ENCODE data around the gene FNDC3B. TPM values are rescaled to one million over a fixed set of nuclear protein-coding genes. Genes with fewer than 3 reads are reported as not detected.

FNDC3B gene
- total RNA-seq, 1 donor from 2014 or later = 9.3 TPM

DNA sequence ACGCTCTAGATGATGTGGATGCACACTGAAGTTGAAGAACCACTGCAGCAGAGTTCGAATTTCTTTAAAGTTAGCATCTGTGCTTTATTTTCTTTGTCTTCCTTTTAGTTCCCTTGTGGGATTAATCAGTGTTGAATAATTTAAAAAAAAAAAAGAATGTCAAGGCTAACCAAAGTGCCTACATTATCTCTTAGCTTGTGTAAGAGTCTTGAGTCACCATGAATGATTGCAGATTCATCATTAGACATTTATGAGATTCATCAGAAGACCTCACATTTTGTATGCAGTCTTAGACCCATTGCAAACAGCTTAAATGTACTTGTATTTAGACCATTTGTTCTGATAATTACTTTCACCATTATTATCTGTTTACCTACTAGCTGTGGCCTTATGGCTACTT is 182.2 kb downstream of the FNDC3B start:
- Mint-ChIP-seq H3K27me3 (no peaks in the 10 kb centered on the region), H3K36me3 (ENCODE audit: low read depth) (no peaks in the 10 kb centered on the region), H3K9me3 (no peaks in the 10 kb centered on the region), H3K4me3 (no peak overlapping the region), H3K27ac (no peak overlapping the region), H3K4me1 (no peaks in the 10 kb centered on the region)
- ATAC-seq (ENCODE audit: low read depth) (no peak), DNase-seq (no peak)
- TF ChIP-seq, protein P1, sequence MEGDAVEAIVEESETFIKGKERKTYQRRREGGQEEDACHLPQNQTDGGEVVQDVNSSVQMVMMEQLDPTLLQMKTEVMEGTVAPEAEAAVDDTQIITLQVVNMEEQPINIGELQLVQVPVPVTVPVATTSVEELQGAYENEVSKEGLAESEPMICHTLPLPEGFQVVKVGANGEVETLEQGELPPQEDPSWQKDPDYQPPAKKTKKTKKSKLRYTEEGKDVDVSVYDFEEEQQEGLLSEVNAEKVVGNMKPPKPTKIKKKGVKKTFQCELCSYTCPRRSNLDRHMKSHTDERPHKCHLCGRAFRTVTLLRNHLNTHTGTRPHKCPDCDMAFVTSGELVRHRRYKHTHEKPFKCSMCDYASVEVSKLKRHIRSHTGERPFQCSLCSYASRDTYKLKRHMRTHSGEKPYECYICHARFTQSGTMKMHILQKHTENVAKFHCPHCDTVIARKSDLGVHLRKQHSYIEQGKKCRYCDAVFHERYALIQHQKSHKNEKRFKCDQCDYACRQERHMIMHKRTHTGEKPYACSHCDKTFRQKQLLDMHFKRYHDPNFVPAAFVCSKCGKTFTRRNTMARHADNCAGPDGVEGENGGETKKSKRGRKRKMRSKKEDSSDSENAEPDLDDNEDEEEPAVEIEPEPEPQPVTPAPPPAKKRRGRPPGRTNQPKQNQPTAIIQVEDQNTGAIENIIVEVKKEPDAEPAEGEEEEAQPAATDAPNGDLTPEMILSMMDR (IDR thresholded peaks at IDR 0.05) = no peak
- intact Hi-C loops (cut with micrococcal nuclease) = no loop called here
- ChIA-PET CTCF (no interaction called here), POLR2A (interaction anchor here (0.7 kb wide), 1 partner anchor 243 kb away, joined by 3 read pairs; no protein-coding TSS in a partner anchor)

DNA sequence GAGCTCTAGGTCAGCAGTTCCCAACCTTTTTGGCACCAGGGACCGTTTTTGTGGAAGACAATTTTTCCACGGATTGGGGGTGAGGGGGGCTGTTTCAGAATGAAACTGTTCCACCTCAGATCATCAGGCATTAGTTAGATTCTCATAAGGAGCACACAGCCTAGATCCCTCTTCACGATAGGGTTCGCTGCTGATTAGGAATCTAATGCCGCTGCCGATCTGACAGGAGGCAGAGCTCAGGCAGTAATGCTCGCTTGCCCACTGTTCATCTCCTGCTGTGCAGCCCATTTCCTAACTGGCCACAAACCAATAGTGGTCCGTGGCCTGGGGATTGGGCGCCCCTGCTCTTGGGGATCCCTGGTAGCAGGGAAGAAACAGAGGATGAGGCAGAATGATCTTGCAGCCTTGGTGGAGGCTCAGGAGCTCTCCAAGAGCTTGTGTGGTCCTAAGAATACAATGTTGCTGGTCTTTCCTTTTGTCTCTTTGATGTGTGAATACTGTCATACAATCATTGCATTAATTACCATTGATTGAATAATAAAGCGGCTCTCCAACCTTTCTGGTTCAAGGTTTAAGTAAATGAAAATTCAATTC is 183.2 kb downstream of the FNDC3B start:
- no peak overlapping the region for H3K4me3 Mint-ChIP-seq
- CTCF ChIA-PET = no interaction called here
- no peaks in the 10 kb centered on the region for H3K27me3 Mint-ChIP-seq
- ATAC-seq (ENCODE audit: low read depth) = no peak
- no peaks in the 10 kb centered on the region for H3K9me3 Mint-ChIP-seq
- intact Hi-C loops (cut with micrococcal nuclease) = no loop called here
- DNase-seq = no peak
- no peaks in the 10 kb centered on the region for H3K4me1 Mint-ChIP-seq
- POLR2A ChIA-PET = no interaction called here
- TF ChIP-seq, protein P1 (IDR thresholded peaks at IDR 0.05) = no peak
- no peaks in the 10 kb centered on the region for H3K36me3 Mint-ChIP-seq (ENCODE audit: low read depth)
- no peak overlapping the region for H3K27ac Mint-ChIP-seq

DNA sequence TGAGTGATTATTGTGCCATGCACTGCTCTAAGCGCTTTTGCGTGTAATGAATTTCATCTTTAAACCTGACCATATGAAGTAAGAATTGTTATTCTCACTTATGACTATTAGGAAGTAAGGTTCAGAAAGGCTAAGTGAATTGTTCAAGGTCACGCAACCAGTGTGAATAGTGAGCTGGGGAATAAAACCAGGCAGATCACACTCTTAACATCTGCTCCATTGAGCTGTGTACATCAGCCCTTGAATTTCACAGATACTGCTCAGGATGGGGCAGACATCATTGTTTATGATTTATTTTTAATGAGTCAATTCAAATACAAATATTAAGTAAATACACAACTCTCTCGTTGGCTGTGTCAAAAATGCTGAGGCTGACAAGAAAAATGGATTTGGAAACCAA is 184.5 kb downstream of the FNDC3B start:
- H3K4me1 Mint-ChIP-seq = no peaks in the 10 kb centered on the region
- intact Hi-C loops (cut with micrococcal nuclease) = no loop called here
- no peak overlapping the region for H3K4me3 Mint-ChIP-seq
- no peak overlapping the region for H3K27ac Mint-ChIP-seq
- no peaks in the 10 kb centered on the region for H3K9me3 Mint-ChIP-seq
- no peak for DNase-seq
- no peaks in the 10 kb centered on the region for H3K36me3 Mint-ChIP-seq (ENCODE audit: low read depth)
- ChIA-PET CTCF (no interaction called here), POLR2A (no interaction called here)
- ATAC-seq (ENCODE audit: low read depth) = no peak
- TF ChIP-seq, protein P1 (IDR thresholded peaks at IDR 0.05) = no peak
- no peaks in the 10 kb centered on the region for H3K27me3 Mint-ChIP-seq

DNA sequence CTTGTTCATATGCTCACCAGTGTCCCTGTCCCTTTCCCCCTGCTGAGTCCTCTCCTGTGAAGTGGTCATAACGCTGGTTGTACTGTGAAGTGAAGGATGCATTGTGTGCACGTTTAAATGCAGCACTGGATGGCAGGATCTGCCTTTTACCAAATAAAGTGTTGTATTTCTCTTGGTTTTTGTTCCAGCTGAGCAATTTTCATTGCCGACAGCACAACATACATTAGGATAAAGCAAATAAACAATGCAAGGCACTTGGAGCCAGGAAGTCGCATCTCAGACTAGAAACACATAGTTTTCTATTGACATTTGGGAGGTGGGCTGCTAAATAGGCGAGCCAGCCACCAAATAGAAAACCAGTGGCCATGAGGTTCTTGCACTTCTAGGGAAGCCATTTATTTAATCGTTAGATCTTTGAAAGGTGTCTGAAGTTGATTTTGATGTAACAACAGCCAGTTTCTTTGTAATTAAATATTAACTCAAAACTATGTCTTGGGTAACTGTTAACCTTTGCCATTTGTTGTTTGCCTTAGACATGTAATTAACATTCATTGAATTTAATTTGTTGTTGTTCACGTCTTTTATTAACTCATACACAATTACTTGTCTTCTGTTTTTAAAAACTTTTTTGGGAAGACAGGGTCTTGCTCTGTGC is 185.3 kb downstream of the FNDC3B start:
- TF ChIP-seq, protein P1 (IDR thresholded peaks at IDR 0.05) = no peak
- no peak for ATAC-seq (ENCODE audit: low read depth)

DNA sequence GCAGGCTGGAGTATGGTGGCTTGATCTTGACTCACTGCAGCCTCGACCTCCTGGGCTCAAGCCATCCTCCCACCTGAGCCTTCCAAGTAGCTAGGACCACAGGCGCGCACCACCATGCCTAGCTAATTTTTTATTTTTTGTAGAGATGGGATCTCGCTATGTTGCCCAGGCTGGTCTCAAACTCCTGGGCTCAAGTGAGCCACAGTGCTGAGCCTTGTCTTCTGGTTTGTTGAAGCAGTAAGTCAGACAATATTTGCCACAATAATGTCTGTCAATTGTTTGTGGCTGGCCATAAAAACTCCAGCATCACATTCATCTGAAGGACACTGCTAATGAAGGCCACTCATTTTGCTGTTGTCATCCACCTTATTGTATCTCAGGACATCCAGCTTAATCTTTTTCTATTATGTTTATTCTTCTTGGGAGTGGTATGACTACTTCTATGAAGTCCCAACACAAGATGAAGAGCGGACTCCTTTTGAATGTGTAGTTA is 185.9 kb downstream of the FNDC3B start:
- no peak for DNase-seq
- ChIA-PET POLR2A (no interaction called here), CTCF (no interaction called here)
- Mint-ChIP-seq H3K4me1 (no peaks in the 10 kb centered on the region), H3K27me3 (no peaks in the 10 kb centered on the region), H3K4me3 (no peak overlapping the region), H3K27ac (no peak overlapping the region), H3K36me3 (ENCODE audit: low read depth) (no peaks in the 10 kb centered on the region), H3K9me3 (no peaks in the 10 kb centered on the region)
- no peak for ATAC-seq (ENCODE audit: low read depth)
- TF ChIP-seq, protein P1 (IDR thresholded peaks at IDR 0.05) = no peak
- intact Hi-C loops (cut with micrococcal nuclease) = no loop called here

More for the DNA sequence above, 185.3 kb downstream of the FNDC3B start:
- no peak for DNase-seq
- no peak overlapping the region for H3K27ac Mint-ChIP-seq
- no peaks in the 10 kb centered on the region for H3K36me3 Mint-ChIP-seq (ENCODE audit: low read depth)
- intact Hi-C loops (cut with micrococcal nuclease) = no loop called here
- H3K4me1 Mint-ChIP-seq = no peaks in the 10 kb centered on the region
- POLR2A ChIA-PET = no interaction called here
- CTCF ChIA-PET = no interaction called here
- H3K4me3 Mint-ChIP-seq = no peak overlapping the region
- H3K27me3 Mint-ChIP-seq = no peaks in the 10 kb centered on the region
- no peaks in the 10 kb centered on the region for H3K9me3 Mint-ChIP-seq
